AG09319 (cell line): ENCODE data around the gene ARL6IP6.
"Not testable (repeated sequence)": the region's sequence is repeated elsewhere in the genome, so short reads cannot be mapped to it uniquely, and the experiment has no call there.

Experiments
- DNase-seq: peaks from one replicate; pipeline ENCODE4 v3.0.0-alpha.2; 2010; ENCODE audit warnings: low read depth; ENCODE audit errors: extremely low read depth
- TF ChIP-seq, protein P1 (sequence below): IDR thresholded peaks from 2 replicates; pipeline ENCODE4 v1.5.1; 2011; ENCODE audit warnings: low read depth, mild to moderate bottlenecking, inconsistent platforms, low read length, moderate library complexity

Gene ARL6IP6

DNA sequence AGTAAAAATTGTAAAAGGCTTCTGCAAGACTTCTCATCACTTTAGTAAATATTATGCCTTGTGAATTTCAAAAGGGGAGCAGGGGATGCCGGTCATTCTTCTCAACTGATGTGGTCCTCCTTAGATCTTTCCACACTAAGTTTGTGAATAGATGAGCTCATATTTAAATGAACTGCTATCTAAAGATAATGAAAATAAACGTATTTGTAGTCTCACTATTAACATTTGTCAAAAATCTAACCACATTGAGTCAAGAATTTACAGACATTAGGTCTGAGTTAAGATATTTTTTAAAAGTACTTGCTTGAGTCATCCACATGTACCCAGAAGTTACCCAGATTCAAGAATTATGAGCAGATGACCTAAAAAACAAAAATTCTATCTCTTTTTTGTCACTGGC, 7.7 kb upstream of the ARL6IP6 start:
- DNase-seq, result no peak
- TF ChIP-seq, protein P1, sequence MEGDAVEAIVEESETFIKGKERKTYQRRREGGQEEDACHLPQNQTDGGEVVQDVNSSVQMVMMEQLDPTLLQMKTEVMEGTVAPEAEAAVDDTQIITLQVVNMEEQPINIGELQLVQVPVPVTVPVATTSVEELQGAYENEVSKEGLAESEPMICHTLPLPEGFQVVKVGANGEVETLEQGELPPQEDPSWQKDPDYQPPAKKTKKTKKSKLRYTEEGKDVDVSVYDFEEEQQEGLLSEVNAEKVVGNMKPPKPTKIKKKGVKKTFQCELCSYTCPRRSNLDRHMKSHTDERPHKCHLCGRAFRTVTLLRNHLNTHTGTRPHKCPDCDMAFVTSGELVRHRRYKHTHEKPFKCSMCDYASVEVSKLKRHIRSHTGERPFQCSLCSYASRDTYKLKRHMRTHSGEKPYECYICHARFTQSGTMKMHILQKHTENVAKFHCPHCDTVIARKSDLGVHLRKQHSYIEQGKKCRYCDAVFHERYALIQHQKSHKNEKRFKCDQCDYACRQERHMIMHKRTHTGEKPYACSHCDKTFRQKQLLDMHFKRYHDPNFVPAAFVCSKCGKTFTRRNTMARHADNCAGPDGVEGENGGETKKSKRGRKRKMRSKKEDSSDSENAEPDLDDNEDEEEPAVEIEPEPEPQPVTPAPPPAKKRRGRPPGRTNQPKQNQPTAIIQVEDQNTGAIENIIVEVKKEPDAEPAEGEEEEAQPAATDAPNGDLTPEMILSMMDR, result no peak

DNA sequence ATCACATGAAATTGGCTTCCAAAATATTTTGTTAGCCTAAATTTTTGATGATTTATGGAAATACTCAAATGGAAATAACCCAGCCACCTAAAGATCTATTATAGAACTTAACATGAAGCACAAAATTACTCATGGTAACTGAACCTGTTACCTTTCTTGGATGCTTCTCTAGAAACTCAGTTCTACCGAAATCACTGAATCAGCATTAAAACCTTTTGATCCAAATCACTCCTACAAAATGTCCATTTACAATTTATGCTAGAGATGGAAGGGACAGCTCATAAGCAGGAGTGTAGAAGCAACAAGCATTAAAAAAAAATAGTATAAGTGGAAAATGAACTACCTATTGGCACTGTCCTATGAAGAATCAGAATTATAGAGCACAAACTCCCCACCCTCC, 3.3 kb upstream of the ARL6IP6 start:
- no peak for DNase-seq
- TF ChIP-seq, protein P1, result no peak

DNA sequence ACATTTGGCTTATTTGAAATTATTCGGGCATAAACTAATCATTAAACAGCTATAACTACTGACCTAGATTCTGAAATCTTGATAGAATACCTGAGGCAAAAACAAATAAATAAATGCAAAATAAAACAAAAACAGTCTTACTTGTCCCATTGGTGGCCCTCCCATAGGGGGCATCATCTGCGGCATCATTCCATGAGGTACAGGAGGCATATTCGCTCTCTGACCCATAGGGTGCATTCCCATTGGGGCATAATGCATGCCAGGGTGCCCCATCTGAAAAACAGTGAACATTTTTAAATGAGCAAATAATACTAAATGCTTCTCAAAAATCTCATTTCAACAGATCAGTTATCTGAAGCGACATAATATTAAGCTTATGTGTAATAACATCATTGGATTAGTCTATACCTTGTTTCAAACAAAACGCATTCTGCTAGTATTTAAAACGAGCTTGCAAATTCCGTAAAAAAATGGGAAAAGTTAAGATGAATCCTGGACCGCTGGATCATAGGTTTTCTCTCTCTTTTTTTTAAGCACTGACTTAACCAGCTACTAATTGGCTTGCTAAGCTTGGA, 2.5 kb upstream of the ARL6IP6 start:
- TF ChIP-seq, protein P1, result peak; percentile 29
- no peak for DNase-seq

DNA sequence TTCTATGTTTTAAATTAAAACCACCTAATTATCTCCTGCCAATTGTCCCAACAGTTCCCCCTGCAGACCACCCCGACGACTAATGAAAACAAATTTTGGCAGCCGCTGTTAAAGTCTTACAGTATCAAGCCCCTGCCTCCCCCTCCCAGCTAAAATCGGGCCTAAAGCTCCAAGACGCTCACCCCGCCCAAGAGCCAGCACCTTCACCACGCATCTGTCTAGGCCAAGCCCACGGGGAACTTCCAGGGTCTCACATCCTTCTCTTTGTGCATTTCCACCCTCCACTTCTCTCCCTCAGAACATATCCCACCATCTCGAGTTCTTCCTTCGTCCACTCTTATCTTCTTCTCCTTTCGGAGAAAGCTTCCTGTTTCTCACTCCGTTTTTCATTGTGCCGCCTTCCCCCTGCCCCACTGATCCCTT, 1.6 kb upstream of the ARL6IP6 start:
- TF ChIP-seq, protein P1, result no peak
- no peak for DNase-seq

DNA sequence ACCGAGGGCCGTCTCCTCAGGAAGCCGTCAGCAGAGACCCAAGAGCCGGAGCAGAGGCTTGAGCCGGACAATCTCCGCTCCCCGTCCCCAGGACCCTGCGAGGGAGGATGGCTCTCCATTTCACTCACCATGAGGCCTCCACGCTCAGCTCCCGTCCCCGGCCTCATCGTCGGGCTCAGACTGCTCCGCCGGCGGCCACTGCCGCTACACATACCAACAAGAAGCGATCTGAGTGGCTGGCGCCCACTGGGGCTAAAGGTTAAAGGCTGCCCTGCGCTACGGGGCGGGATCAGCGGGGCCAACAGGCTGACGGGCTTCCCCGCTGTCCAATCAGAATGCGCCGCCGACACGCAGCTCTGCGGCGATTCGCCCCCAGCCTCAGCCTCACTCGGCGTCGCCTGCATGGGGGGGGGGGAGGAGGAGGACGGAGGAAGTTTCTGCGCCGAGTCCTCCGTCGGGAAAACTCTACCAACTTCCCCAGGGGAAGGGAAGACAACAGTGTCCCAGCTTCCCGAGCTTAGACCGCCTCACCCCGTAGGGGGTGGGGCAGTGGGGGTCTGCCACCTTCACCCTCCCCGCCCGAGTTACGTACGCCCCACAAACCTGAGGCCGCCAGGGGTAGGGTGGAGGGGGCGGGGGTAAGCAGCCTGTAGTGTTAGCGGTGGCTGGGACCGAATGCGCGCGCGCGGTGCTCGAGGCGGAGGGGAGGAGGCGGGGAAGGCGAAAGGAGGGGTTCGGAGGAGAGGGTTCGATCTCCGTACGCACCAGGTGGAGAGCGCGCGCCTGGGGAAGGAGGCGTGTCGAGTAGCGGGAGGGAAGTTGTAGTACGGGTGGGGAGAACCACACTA, 968 bp upstream of the ARL6IP6 start, which contains the start of gene PRPF40A:
Gene PRPF40A, minus strand, starts transcription at position 234 of the 848 bp plus-strand sequence. Its CDS starts 22 bp downstream, at position 212.
- TF ChIP-seq, protein P1, result no peak
- DNase-seq, result peak; percentile 96

DNA sequence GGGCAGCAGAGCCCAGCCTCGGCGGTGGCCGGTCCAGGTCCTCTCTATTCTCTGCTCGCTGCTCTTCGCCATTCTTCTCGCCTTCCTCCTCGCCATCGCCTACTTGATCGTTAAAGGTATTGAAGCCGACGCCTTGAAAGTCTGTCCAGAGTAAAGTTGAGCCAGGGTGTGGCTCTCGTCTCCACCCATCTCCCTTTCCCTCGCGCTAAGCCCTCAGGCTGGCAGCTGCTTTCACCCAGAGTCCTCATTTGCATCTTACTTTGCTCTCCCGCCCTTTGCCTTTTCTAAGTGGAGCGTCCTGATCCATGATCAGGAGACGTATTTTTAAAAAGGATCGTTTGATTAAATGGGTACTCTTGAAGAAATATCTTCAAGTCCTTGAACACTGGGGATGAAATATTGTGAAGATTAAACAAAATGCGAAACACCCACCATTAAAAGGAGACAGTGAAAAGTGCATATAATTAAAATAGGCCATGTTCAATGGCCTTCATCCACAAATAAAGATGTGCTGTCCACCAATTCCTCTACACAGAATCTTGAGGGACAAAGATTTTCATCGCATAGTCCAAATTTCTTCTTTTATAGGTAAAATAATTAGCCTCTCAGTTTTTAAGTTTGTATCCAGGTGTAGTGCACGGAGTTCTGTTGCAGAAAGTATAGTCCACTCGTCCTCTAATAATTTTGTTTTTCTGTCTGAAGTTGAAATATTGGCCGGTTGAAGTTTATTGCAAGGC, 657 bp downstream of the ARL6IP6 start:
- TF ChIP-seq, protein P1, result no peak
- DNase-seq, result no peak

DNA sequence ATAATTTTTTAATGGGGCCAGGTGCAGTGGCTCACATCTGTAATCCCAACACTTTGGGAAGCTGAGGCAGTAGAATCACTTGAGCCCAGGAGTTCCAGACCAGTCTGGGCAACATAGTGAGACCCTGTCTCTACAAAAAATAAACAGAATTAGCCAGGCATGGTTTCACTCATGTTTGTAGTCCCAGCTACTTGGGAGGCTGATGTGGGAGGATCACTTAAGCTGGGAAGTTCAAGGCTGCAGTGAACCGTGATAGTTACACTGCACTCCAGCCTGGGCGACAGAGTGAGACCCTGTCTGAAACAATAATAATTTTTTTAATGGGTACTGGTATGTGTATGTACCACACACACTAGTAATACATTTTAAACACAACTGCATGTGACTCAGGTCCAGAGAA, 2.4 kb downstream of the ARL6IP6 start:
- no peak for DNase-seq
- TF ChIP-seq, protein P1, result no peak

DNA sequence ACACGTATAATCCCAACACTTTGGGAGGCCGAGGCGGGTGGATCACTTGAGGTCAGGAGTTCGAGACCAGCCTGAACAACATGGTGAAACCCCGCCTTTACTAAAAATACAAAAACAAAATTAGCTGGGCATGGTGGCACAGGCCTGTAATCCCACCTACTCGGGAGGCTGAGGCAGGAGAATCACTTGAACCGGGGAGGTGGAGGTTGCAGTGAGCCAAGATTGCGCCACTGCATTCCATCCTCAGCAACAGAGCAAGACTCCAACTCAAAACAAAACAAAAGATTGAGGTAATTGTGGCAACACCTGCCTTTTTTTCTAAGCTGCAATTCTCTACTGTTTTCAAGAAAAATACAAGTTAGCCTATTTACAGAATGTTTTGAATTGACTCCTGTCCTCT, 4.2 kb downstream of the ARL6IP6 start:
- not testable (repeated sequence) for DNase-seq
